Ovary (tissue), 3 donors: Measurements from ENCODE around the gene NES.

Experiments
- EP300 ChIP-seq: sonication (generic); formaldehyde crosslinking; IDR thresholded peaks from one replicate; pipeline ENCODE4 v1.6.1; 2017; ENCODE audit warnings: antibody characterized with exemption
- POLR2A ChIP-seq: fragments of 450-650 bp; IDR thresholded peaks from one replicate; pipeline ENCODE4 v1.6.1; 2017; ENCODE audit warnings: antibody characterized with exemption, mild to moderate bottlenecking, moderate library complexity
- TF ChIP-seq, protein P1 (sequence below), 3 donors: fragments of 450-650 bp in 2 of 3; fragments of 200-600 bp in 1 of 3; IDR thresholded peaks; one replicate each; pipeline versions ENCODE4 v1.5.1 to v1.8.0; 2016 to 2022; ENCODE audit warnings: antibody characterized with exemption in 3 of 3, mild to moderate bottlenecking in 1 of 3
- donor health status: DM: no; HTN: no; CAD: no.

DNA sequence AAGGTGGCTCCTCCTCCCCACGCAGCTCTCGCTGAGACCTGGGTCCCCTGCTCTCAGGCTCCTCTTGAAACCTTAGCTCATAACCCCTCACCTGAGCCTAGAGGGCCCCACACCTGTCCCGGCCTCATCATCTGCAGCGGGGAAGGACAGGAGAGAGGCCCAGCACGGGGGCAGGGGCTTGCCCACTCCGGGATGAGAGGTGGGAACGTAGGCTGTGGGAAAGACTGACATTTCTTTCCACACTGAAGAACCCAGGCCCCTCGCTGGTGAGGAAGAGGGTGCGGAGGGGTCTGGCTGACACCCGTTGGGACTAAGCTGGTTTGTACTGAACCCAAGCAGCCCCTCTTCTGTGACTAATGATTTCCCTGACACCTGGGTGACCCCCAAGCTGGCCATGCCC, 14.0 kb upstream of the NES start:
- TF ChIP-seq, protein P1, sequence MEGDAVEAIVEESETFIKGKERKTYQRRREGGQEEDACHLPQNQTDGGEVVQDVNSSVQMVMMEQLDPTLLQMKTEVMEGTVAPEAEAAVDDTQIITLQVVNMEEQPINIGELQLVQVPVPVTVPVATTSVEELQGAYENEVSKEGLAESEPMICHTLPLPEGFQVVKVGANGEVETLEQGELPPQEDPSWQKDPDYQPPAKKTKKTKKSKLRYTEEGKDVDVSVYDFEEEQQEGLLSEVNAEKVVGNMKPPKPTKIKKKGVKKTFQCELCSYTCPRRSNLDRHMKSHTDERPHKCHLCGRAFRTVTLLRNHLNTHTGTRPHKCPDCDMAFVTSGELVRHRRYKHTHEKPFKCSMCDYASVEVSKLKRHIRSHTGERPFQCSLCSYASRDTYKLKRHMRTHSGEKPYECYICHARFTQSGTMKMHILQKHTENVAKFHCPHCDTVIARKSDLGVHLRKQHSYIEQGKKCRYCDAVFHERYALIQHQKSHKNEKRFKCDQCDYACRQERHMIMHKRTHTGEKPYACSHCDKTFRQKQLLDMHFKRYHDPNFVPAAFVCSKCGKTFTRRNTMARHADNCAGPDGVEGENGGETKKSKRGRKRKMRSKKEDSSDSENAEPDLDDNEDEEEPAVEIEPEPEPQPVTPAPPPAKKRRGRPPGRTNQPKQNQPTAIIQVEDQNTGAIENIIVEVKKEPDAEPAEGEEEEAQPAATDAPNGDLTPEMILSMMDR (IDR thresholded peaks at IDR 0.05): no peak
- TF ChIP-seq POLR2A (no peak), EP300 (no peak)
